ENCODE measurements around the gene SLC7A14.
"Not testable (repeated sequence)": the region's sequence is repeated elsewhere in the genome, so short reads cannot be mapped to it uniquely, and the experiment has no call there.

Gene SLC7A14

DNA sequence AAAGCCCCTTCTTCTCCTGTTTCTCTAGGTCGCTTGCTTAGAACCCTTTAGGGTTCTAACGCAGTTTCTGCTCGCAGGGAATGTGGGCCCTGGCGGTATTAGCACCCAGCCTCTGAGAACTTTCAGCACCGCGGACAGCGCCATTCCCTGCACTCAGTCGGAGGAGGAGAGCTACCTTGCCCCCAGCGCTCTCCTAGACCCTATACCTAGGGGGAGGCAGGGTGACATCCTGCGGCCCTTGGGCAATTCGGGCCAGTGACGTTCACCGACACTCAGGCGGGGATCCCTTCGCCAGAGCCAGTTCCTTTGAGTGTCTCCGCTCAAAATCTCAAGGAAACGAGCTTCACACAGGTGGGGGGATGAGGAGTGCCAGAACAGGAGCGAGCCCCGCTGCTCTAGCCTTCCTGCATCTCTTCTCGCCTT is 1.3 kb downstream of the SLC7A14 start:
- Histone ChIP-seq H3K27me3 (ENCODE audit: low read length) (no peaks in the 10 kb centered on the region), H3K9me3 (ENCODE audit: insufficient read depth, low read length) (no peaks in the 10 kb centered on the region), H3K4me3 (ENCODE audit: insufficient read depth, low read length, poor library complexity, severe bottlenecking) (no peak overlapping the region), H3K36me3 (ENCODE audit: low read length) (no peaks in the 10 kb centered on the region), H3K27ac (ENCODE audit: low read depth, low read length) (no peak overlapping the region), H2AFZ (ENCODE audit: low read depth, low read length, severe bottlenecking) (no peak overlapping the region), H4K20me1 (ENCODE audit: low read depth, low read length) (no peaks in the 10 kb centered on the region), H3K79me2 (ENCODE audit: insufficient read depth, low read length) (no peaks in the 10 kb centered on the region), H3K9ac (ENCODE audit: low read length) (no peak overlapping the region), H3K9me2 (replicated peaks; ENCODE audit: insufficient read depth, low read length) (no peaks in the 10 kb centered on the region), H3F3A (ENCODE audit: insufficient read depth) (no peaks in the 10 kb centered on the region), H3K4me2 (ENCODE audit: low read depth, low read length, poor library complexity, severe bottlenecking) (no peak overlapping the region)
- TF ChIP-seq, protein P1, sequence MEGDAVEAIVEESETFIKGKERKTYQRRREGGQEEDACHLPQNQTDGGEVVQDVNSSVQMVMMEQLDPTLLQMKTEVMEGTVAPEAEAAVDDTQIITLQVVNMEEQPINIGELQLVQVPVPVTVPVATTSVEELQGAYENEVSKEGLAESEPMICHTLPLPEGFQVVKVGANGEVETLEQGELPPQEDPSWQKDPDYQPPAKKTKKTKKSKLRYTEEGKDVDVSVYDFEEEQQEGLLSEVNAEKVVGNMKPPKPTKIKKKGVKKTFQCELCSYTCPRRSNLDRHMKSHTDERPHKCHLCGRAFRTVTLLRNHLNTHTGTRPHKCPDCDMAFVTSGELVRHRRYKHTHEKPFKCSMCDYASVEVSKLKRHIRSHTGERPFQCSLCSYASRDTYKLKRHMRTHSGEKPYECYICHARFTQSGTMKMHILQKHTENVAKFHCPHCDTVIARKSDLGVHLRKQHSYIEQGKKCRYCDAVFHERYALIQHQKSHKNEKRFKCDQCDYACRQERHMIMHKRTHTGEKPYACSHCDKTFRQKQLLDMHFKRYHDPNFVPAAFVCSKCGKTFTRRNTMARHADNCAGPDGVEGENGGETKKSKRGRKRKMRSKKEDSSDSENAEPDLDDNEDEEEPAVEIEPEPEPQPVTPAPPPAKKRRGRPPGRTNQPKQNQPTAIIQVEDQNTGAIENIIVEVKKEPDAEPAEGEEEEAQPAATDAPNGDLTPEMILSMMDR (IDR thresholded peaks at IDR 0.05; ENCODE audit: insufficient read depth, low read length, poor library complexity, severe bottlenecking): no peak
- TF ChIP-seq EZH2phosphoT487 (conservative IDR thresholded peaks at IDR 0.05; ENCODE audit: low read length): no peak

- no peaks in the 10 kb centered on the region for H4K20me1 ChIP-seq (ENCODE audit: low read depth, low read length)
- TF ChIP-seq, protein P1 (IDR thresholded peaks at IDR 0.05; ENCODE audit: insufficient read depth, low read length, poor library complexity, severe bottlenecking): no peak
- TF ChIP-seq EZH2phosphoT487 (conservative IDR thresholded peaks at IDR 0.05; ENCODE audit: low read length): no peak
- H3K4me2 ChIP-seq (ENCODE audit: low read depth, low read length, poor library complexity, severe bottlenecking): no peak overlapping the region
- H3K9ac ChIP-seq (ENCODE audit: low read length): no peak overlapping the region
- no peaks in the 10 kb centered on the region for H3K9me2 ChIP-seq (replicated peaks; ENCODE audit: insufficient read depth, low read length)
- no peaks in the 10 kb centered on the region for H3K27me3 ChIP-seq (ENCODE audit: low read length)
- no peak overlapping the region for H2AFZ ChIP-seq (ENCODE audit: low read depth, low read length, severe bottlenecking)
- no peak overlapping the region for H3K27ac ChIP-seq (ENCODE audit: low read depth, low read length)
- no peaks in the 10 kb centered on the region for H3K9me3 ChIP-seq (ENCODE audit: insufficient read depth, low read length)
- no peaks in the 10 kb centered on the region for H3F3A ChIP-seq (ENCODE audit: insufficient read depth)
- no peaks in the 10 kb centered on the region for H3K36me3 ChIP-seq (ENCODE audit: low read length)
- no peaks in the 10 kb centered on the region for H3K79me2 ChIP-seq (ENCODE audit: insufficient read depth, low read length)
- no peak overlapping the region for H3K4me3 ChIP-seq (ENCODE audit: insufficient read depth, low read length, poor library complexity, severe bottlenecking)
Measured at GRCh38 chr3:170579646-170580045, 6.2 kb downstream of the SLC7A14 start.

DNA sequence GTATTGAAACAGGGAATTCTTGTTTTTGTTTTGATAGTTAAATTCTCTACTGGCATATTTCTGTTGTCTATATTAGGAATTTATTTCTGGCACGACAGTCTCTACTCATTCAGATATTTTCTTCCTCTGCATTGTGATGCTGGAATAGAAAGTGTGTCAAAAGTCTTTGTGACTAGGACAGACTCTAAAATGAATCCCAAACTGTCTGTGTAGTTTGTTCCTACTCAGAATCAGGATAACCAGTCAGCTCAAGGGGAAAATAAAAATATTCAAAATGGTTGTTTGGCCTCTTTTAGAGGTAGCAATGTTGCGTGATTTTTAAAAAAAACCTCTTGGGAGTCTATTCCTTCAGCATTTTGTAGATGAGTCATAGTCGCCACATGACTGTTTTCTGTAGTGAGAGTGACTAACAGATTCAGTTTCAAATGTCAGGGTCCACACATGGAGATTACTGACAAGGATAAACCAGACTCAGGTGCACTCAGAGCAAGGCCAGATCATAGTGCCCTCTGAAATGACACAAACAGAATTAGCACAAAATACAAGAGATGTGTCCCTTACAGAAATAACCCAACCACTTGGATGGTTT is 13.1 kb downstream of the SLC7A14 start:
- no peaks in the 10 kb centered on the region for H3K36me3 ChIP-seq (ENCODE audit: low read length)
- H3K4me2 ChIP-seq (ENCODE audit: low read depth, low read length, poor library complexity, severe bottlenecking): no peak overlapping the region
- H2AFZ ChIP-seq (ENCODE audit: low read depth, low read length, severe bottlenecking): no peak overlapping the region
- no peak overlapping the region for H3K9ac ChIP-seq (ENCODE audit: low read length)
- H3K9me2 ChIP-seq (replicated peaks; ENCODE audit: insufficient read depth, low read length): no peaks in the 10 kb centered on the region
- H4K20me1 ChIP-seq (ENCODE audit: low read depth, low read length): no peaks in the 10 kb centered on the region
- H3K79me2 ChIP-seq (ENCODE audit: insufficient read depth, low read length): no peaks in the 10 kb centered on the region
- H3K9me3 ChIP-seq (ENCODE audit: insufficient read depth, low read length): no peaks in the 10 kb centered on the region
- TF ChIP-seq EZH2phosphoT487 (conservative IDR thresholded peaks at IDR 0.05; ENCODE audit: low read length): no peak
- TF ChIP-seq, protein P1 (IDR thresholded peaks at IDR 0.05; ENCODE audit: insufficient read depth, low read length, poor library complexity, severe bottlenecking): no peak
- no peaks in the 10 kb centered on the region for H3F3A ChIP-seq (ENCODE audit: insufficient read depth)
- H3K27me3 ChIP-seq (ENCODE audit: low read length): no peaks in the 10 kb centered on the region
- no peak overlapping the region for H3K4me3 ChIP-seq (ENCODE audit: insufficient read depth, low read length, poor library complexity, severe bottlenecking)
- no peak overlapping the region for H3K27ac ChIP-seq (ENCODE audit: low read depth, low read length)

- not testable (repeated sequence) for H3K79me2 ChIP-seq (ENCODE audit: insufficient read depth, low read length); H4K20me1 ChIP-seq (ENCODE audit: low read depth, low read length); H3K4me3 ChIP-seq (ENCODE audit: insufficient read depth, low read length, poor library complexity, severe bottlenecking); H3K27me3 ChIP-seq (ENCODE audit: low read length); H3K9me2 ChIP-seq (replicated peaks; ENCODE audit: insufficient read depth, low read length); H3K27ac ChIP-seq (ENCODE audit: low read depth, low read length); H3K4me2 ChIP-seq (ENCODE audit: low read depth, low read length, poor library complexity, severe bottlenecking); H3K9me3 ChIP-seq (ENCODE audit: insufficient read depth, low read length); H3K9ac ChIP-seq (ENCODE audit: low read length); H2AFZ ChIP-seq (ENCODE audit: low read depth, low read length, severe bottlenecking); H3K36me3 ChIP-seq (ENCODE audit: low read length); H3F3A ChIP-seq (ENCODE audit: insufficient read depth)
Measured at GRCh38 chr3:170567598-170567997, 18.3 kb downstream of the SLC7A14 start.
